GM10248 (cell line): ENCODE results near the gene POM121L12.

ENCODE experiments used
- CTCF ChIA-PET: fragments of 300-600 bp; sonication (Branson Sonifier 250); formaldehyde crosslinking; extraction: SDS; loops from one replicate; lab custom pipeline; 2021; ENCODE audit warnings: antibody characterized with exemption; lab: Yijun Ruan, JAX
- POLR2A ChIA-PET: fragments of 350-650 bp; sonication (Branson Sonifier 250); formaldehyde crosslinking; extraction: SDS; loops from one replicate; lab custom pipeline; 2020; ENCODE audit warnings: antibody characterized with exemption; lab: Yijun Ruan, JAX
- DNase-seq: peaks from one replicate; pipeline ENCODE4 v3.0.0; 2012; ENCODE audit errors: extremely low spot score
- CTCF ChIP-seq: IDR thresholded peaks from 2 replicates; pipeline ENCODE4 v1.5.1; 2012; ENCODE audit warnings: mild to moderate bottlenecking, low read depth; ENCODE audit errors: extremely low read depth, missing control alignments, control extremely low read depth

The POM121L12 gene

GRCh38 chr7:53035499-53036412, at the start of gene POM121L12:
TSS of gene POM121L12 (plus strand) at chr7:53035633. CDS start at chr7:53035672, 39 bp downstream.
- CTCF ChIA-PET = no interaction called here
- POLR2A ChIA-PET = no interaction called here
- no peak for TF ChIP-seq CTCF
- DNase-seq = no peak

GRCh38 chr7:52992001-52992400, 43.4 kb upstream of the POM121L12 start:
- CTCF ChIA-PET = no interaction called here
- POLR2A ChIA-PET = no interaction called here
- no peak for DNase-seq
- no peak for TF ChIP-seq CTCF

GRCh38 chr7:52992479-52993162, 42.8 kb upstream of the POM121L12 start:
- TF ChIP-seq CTCF = no peak
- POLR2A ChIA-PET = no interaction called here
- CTCF ChIA-PET = no interaction called here
- DNase-seq = no peak

- no peak for DNase-seq
- TF ChIP-seq CTCF = no peak
- ChIA-PET POLR2A (no interaction called here), CTCF (no interaction called here)
These were observed 39.8 kb upstream of the POM121L12 start for GRCh38 chr7:52995676-52996075.

- POLR2A ChIA-PET = no interaction called here
- no peak for TF ChIP-seq CTCF
- CTCF ChIA-PET = interaction anchor here (2.1 kb wide), 1 partner anchor 21 kb away, joined by 8 read pairs; no protein-coding TSS in a partner anchor
- no peak for DNase-seq
These were observed 34.2 kb upstream of the POM121L12 start for GRCh38 chr7:53001221-53001620.

- DNase-seq = no peak
- ChIA-PET POLR2A (no interaction called here), CTCF (no interaction called here)
- TF ChIP-seq CTCF = no peak
These were observed 33.0 kb upstream of the POM121L12 start for GRCh38 chr7:53002389-53002788.
